A673 (cell line): ENCODE results near the gene NBAS. TPM values are rescaled to one million over a fixed set of nuclear protein-coding genes. Genes with fewer than 3 reads are reported as not detected.

Experiments
- BruUV-seq: library from RNA; stranded (reverse); fragments of 400-500 nt; replicated peaks from 2 replicates; lab custom pipeline; 2021; lab: Mats Ljungman, UMichigan
- CTCF ChIA-PET: fragments of 300-600 bp; sonication (Branson Sonifier 250); formaldehyde crosslinking; loops from one replicate; lab custom pipeline; 2022; ENCODE audit warnings: antibody characterized with exemption; lab: Charles Lee
- POLR2A ChIA-PET: fragments of 300-600 bp; sonication (Branson Sonifier 250); formaldehyde crosslinking; loops from one replicate; lab custom pipeline; 2022; ENCODE audit warnings: antibody characterized with exemption; ENCODE audit not compliant: low non-redundant PET; lab: Charles Lee
- DNase-seq: peaks from one replicate; pipeline ENCODE4 v3.0.0-alpha.2; 2015; ENCODE audit warnings: low spot score
- H3K27ac ChIP-seq: fragments of 200-600 bp; sonication (generic); 2 replicates; pipeline ENCODE4 v1.5.1; 2016; ENCODE audit warnings: mixed run types, low read depth, mild to moderate bottlenecking, mixed read lengths, antibody characterized with exemption, low read length; ENCODE audit not compliant: poor library complexity, severe bottlenecking
- H3K27me3 ChIP-seq: fragments of 200-600 bp; sonication (generic); replicated peaks from 2 replicates; pipeline ENCODE4 v1.6.1; 2017; ENCODE audit warnings: mixed run types, low read depth, mild to moderate bottlenecking, mixed read lengths, antibody characterized with exemption, low read length; ENCODE audit not compliant: insufficient read depth, poor library complexity
- H3K36me3 ChIP-seq: fragments of 200-600 bp; sonication (generic); 2 replicates; pipeline ENCODE4 v1.6.1; 2016; ENCODE audit warnings: mixed run types, mild to moderate bottlenecking, mixed read lengths, antibody characterized with exemption, low read length; ENCODE audit not compliant: insufficient read depth, poor library complexity, severe bottlenecking
- H3K4me1 ChIP-seq: fragments of 200-600 bp; sonication (generic); 2 replicates; pipeline ENCODE4 v1.6.1; 2017; ENCODE audit warnings: mixed run types, mild to moderate bottlenecking, mixed read lengths, antibody characterized with exemption, low read length; ENCODE audit not compliant: insufficient read depth, poor library complexity, severe bottlenecking
- H3K4me3 ChIP-seq: fragments of 200-600 bp; sonication (generic); 2 replicates; pipeline ENCODE4 v1.5.1; 2016; ENCODE audit warnings: low read depth, mixed run types, mild to moderate bottlenecking, mixed read lengths, low read length; ENCODE audit not compliant: poor library complexity, severe bottlenecking
- H3K9me3 ChIP-seq: fragments of 200-600 bp; sonication (generic); 2 replicates; pipeline ENCODE4 v1.6.1; 2016; ENCODE audit warnings: mixed run types, low read depth, mild to moderate bottlenecking, mixed read lengths, antibody characterized with exemption, low read length; ENCODE audit not compliant: poor library complexity, severe bottlenecking
- EZH2 ChIP-seq: fragments of 200-600 bp; sonication (generic); IDR thresholded peaks from 2 replicates; pipeline ENCODE4 v1.6.1; 2017; ENCODE audit warnings: borderline replicate concordance, low read depth, mild to moderate bottlenecking, mixed read lengths, antibody characterized with exemption, low read length; ENCODE audit not compliant: poor library complexity, severe bottlenecking
- intact Hi-C: fragments of 100-400 bp; cut with micrococcal nuclease; formaldehyde crosslinking; loops from one replicate; pipeline ENCODE4 v1.10.0; 2022; ENCODE audit not compliant: unreplicated experiment
- total RNA-seq: library from RNA; stranded (reverse); gene quantifications from 2 replicates; pipeline ENCODE4 v1.2.3, GENCODE V29; 2021
- TF ChIP-seq, protein P1 (sequence below): fragments of 300-800, 200-600 bp; sonication (generic); conservative IDR thresholded peaks from 2 replicates; pipeline ENCODE4 v1.5.1; 2017; ENCODE audit warnings: low read depth, mild to moderate bottlenecking, antibody characterized with exemption, low read length, moderate library complexity, mixed read lengths

NBAS gene
- total RNA-seq, 1 experiment from 2014 or later = 38.7 TPM

DNA sequence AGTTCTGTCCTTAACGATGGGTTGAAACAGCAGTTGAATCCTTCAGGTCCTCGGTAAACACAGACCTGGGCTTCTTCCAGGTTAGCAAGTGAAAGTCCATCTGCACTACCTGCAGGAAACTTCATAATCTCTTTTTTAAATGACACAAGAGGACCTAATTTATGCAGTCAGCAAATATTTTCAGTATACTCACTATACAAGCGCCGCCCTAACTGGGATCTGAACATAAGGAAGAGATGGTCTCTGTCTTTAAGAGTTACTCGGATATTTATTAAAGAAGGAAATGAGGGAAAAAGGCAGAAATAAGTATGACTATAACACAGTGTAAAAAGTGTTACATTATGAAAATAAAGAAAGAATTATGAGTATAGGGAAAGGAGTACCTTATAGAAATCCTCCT is 103.3 kb downstream of the NBAS start:
- no peaks in the 10 kb centered on the region for H3K9me3 ChIP-seq
- no TSS peak for BruUV-seq
- no peak for DNase-seq
- POLR2A ChIA-PET = no interaction called here
- H3K36me3 ChIP-seq = no peaks in the 10 kb centered on the region
- H3K4me1 ChIP-seq = peaks cover 5% of the 10 kb centered on the region
- no peak for TF ChIP-seq EZH2
- TF ChIP-seq, protein P1, sequence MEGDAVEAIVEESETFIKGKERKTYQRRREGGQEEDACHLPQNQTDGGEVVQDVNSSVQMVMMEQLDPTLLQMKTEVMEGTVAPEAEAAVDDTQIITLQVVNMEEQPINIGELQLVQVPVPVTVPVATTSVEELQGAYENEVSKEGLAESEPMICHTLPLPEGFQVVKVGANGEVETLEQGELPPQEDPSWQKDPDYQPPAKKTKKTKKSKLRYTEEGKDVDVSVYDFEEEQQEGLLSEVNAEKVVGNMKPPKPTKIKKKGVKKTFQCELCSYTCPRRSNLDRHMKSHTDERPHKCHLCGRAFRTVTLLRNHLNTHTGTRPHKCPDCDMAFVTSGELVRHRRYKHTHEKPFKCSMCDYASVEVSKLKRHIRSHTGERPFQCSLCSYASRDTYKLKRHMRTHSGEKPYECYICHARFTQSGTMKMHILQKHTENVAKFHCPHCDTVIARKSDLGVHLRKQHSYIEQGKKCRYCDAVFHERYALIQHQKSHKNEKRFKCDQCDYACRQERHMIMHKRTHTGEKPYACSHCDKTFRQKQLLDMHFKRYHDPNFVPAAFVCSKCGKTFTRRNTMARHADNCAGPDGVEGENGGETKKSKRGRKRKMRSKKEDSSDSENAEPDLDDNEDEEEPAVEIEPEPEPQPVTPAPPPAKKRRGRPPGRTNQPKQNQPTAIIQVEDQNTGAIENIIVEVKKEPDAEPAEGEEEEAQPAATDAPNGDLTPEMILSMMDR = no peak
- CTCF ChIA-PET = interaction anchor here (0.6 kb wide), 1 partner anchor 101 kb away, joined by 3 read pairs; no protein-coding TSS in a partner anchor
- intact Hi-C loops = no loop called here
- no peak overlapping the region for H3K27ac ChIP-seq
- no peak overlapping the region for H3K4me3 ChIP-seq
- H3K27me3 ChIP-seq = no peaks in the 10 kb centered on the region

DNA sequence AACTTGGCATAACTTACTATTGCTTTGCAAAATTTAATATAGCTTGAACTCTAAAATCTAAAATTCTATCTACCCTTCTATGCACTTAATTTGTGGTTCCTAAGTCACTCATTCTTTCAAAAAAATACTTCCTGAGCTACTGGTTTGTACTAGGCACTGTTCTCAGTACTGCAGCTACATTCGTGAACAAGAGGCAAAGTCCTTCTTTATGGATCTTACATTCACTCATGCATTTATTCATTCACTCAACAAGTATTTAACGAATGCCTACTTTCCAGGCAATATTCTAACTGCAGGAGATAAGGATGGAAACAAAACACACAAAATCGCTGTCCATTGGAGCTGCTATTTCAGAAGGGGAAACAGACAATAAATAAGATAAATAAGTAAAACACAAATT is 104.8 kb downstream of the NBAS start:
- H3K9me3 ChIP-seq = no peaks in the 10 kb centered on the region
- H3K4me1 ChIP-seq = peaks cover 5% of the 10 kb centered on the region
- no peak overlapping the region for H3K4me3 ChIP-seq
- no peaks in the 10 kb centered on the region for H3K27me3 ChIP-seq
- no peak overlapping the region for H3K27ac ChIP-seq
- no peaks in the 10 kb centered on the region for H3K36me3 ChIP-seq
- intact Hi-C loops = no loop called here
- ChIA-PET POLR2A (no interaction called here), CTCF (no interaction called here)
- BruUV-seq = no TSS peak
- no peak for DNase-seq
- TF ChIP-seq, protein P1 = no peak

DNA sequence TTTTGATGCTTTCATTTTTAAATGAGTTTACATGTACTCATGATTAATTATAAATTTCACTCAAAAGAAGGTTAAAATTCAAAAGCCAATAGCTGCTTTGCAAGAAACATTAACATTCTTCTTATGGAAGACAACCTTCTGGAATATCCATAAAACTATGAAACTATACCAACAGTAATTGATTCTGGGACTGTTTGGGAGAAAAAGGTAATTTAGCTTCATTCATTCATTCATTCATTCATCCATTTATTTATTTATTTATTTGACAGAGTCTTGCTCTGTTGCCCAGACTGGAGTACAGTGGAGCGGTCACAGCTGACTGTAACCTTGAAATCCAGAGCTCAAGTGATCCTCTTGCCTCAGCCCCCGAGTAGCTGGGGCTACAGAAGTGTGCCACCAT is 110.3 kb downstream of the NBAS start:
- Histone ChIP-seq H3K4me3 (no peak overlapping the region), H3K27me3 (no peaks in the 10 kb centered on the region), H3K9me3 (peaks cover 6% of the 10 kb centered on the region), H3K36me3 (no peaks in the 10 kb centered on the region), H3K4me1 (peaks cover 12% of the 10 kb centered on the region), H3K27ac (no peak overlapping the region)
- intact Hi-C loops = no loop called here
- no TSS peak for BruUV-seq
- TF ChIP-seq EZH2 = no peak
- TF ChIP-seq, protein P1 = no peak
- DNase-seq = no peak
- ChIA-PET POLR2A (no interaction called here), CTCF (no interaction called here)
